GM18867 (cell line): ENCODE measurements around the gene TSPAN2.
A peak's percentile ranks its signal among the peaks of the same experiment; 100 is the strongest.

Experiments used
- ATAC-seq: cut with Tn5 transposase; IDR thresholded peaks from one replicate; pipeline ENCODE4 v1.9.1; 2021; ENCODE audit warnings: mild to moderate bottlenecking, moderate library complexity; ENCODE audit not compliant: unreplicated experiment

The TSPAN2 gene

GRCh38 chr1:115089420-115090185 lies at the start of gene TSPAN2:
TSS of gene TSPAN2 (minus strand) at chr1:115089503. CDS start at chr1:115089432, 71 bp downstream.
- ATAC-seq = no peak

- ATAC-seq = peak; percentile 95
Measured at GRCh38 chr1:115138973-115139372, 49.7 kb upstream of the TSPAN2 start.

DNA sequence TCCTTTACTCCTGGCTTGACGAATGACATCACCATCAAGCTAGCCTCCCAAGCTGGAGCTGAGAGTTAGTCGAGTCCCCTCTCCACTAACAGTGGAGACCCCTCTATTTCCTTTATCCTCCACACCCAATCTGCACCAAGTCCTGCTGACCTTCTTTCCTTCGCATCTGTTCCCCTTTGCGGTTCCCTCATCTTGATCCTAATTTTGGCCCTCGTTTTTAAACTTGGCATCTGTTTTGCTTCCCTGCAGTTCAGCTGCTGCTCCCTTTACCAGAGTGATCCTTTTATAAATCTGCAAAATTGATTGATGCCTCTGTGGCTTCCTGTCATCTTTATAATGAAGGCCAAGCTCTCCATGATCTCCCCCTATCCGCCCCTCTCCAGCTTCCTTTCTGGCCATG lies 49.0 kb upstream of the TSPAN2 start:
- no peak for ATAC-seq

DNA sequence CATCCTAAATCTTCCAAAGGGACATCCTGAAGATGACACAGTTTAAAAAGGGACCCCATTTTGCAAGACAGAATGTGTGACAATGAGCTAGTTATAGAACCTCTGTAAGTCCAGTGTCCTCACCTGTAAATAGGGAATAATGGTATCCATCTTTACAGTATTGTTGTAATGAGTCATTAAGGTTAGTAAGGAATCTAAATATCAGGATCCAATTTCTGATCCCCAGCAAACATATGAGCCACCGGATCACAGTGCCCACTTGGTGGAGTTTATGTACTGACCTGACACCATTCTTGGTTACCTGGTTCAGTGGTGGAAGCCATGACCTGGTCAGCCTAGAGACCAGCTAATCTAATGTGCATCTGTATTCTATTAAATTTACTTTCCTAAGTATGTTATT lies 47.9 kb upstream of the TSPAN2 start:
- no peak for ATAC-seq

- ATAC-seq = no peak
Measured at GRCh38 chr1:115136706-115137105, 47.4 kb upstream of the TSPAN2 start.

- no peak for ATAC-seq
Measured at GRCh38 chr1:115136106-115136505, 46.8 kb upstream of the TSPAN2 start.

DNA sequence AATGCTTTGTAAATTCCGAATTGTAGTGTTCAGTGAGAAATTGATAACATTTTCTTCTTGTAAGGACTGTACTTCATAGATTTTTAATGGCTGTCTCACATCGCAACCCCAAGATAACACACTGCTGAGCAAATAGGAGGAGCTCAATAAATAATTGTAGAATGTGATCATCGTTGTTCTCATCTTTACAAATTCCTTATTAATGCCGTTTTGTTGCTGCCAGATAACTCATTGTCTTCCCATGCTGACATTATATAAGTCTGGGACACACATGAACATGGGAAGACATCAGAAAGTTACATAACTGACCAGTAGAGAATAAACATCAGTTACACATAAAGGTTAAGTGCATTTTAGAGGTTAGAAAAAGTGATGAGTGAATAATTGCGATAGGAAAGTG lies 46.4 kb upstream of the TSPAN2 start:
- ATAC-seq = no peak

GRCh38 chr1:115134850-115135480 lies 45.7 kb upstream of the TSPAN2 start:
- no peak for ATAC-seq

GRCh38 chr1:115134231-115134630 lies 44.9 kb upstream of the TSPAN2 start:
- no peak for ATAC-seq

GRCh38 chr1:115133440-115133839 lies 44.1 kb upstream of the TSPAN2 start:
- ATAC-seq = no peak

DNA sequence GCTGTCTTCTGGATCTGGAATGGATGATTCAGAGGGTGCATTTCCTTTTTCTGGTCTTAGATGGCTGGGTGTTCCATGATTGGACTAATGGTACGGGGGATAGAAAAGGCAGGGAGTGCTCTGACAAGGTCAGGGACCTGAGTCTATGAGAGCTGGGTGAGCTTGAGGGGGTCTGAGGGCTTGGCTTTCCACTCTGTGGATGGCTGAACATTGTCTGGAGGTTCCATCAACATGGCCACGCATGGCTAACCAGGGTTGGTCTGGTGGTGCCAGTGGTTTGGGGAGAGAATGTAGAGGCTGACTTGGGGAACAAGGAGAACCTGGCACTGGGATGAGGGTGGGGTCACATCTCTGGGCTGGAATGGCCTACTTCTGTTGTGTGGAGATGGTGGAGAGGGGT lies 41.5 kb upstream of the TSPAN2 start:
- no peak for ATAC-seq

DNA sequence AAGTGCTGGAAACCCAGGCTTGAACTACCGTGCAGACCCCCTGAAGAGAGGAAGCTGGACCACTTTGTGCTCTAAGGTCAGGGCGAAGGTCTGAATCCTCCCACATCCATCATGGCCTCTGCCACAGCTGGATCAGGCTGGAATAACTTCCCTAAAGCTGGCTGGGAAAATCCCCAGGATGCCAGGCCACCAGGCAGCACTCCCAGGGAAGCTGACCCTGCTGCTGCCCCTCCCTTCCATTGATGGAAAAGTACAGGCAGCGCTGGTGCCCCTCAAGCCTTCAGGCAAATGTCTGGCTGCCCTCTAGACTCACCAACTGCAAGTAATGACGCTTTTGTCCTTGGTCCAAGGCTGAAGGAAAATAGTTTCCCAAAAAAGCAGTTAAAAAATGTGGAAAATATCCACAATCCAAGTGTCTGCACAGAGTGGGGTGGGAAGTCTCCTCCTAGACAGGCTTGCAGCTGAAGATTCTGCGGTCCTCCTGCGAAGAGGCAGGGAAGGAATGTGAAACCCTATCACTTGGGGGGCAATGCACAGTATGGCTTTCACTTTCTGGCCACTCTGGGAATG lies 39.9 kb upstream of the TSPAN2 start:
- ATAC-seq = no peak

- ATAC-seq = no peak
Measured at GRCh38 chr1:115127539-115127938, 38.2 kb upstream of the TSPAN2 start.

- ATAC-seq = no peak
Measured at GRCh38 chr1:115126516-115126915, 37.2 kb upstream of the TSPAN2 start.

DNA sequence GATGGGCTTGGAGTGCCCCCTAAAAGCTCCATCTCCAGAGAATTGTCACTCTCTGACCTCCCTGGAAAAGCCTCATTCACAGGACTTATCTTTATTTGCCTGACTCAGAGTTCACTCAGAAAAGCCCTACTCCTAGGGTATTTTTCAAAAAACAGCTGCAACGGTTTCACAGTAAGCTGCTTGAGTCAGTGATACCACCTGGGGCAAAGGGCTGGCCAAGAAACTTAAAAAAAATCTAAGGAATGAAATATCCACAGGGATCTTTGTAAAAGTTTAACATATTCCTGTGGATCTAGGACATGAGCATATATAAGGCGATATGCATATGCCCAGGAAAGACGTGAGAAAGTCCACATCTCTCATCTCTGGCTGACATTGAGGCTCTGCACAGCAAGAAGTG lies 33.8 kb upstream of the TSPAN2 start:
- no peak for ATAC-seq

DNA sequence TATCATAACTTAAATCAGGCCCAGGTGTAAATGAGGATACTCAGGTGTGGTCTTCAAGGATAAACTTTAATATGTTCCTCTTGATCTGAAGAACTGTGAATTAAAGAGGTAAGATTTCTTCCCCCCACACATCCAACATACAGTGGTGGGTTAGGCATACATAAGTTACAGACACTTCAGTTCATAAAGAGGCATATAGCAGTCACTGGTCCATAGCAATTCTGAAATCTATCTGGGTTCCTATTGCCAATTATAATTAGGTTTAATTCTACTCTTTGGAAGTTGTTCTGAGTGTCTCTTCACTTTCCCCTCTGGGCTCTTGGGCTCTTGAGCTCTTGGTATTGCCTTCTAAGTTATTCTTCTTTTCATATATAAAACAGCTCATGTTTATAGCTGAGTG lies 32.5 kb upstream of the TSPAN2 start:
- no peak for ATAC-seq

- no peak for ATAC-seq
Measured at GRCh38 chr1:115120296-115120695, 31.0 kb upstream of the TSPAN2 start.

- no peak for ATAC-seq
Measured at GRCh38 chr1:115118611-115119010, 29.3 kb upstream of the TSPAN2 start.

- no peak for ATAC-seq
Measured at GRCh38 chr1:115118086-115118485, 28.8 kb upstream of the TSPAN2 start.

- ATAC-seq = no peak
Measured at GRCh38 chr1:115117298-115117697, 28.0 kb upstream of the TSPAN2 start.

DNA sequence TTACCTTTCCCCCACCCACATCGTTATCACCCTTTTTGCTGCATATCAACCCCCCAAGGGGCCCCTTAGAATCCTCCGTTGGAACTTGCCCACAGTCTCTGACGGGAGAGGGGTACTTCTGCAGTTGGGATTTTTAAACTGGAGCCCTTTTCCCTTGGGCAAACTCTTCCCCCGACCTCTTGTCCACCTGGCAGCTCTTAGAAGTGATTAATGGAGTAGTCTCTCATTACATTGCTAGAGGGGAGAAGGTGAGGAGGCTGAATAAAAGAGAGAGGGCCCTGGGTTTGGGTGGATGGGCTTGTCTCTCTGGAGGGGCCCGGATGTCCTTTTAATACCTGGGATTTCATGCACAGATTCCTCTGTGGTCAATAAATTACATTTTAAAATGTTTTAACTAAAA lies 27.2 kb upstream of the TSPAN2 start:
- ATAC-seq = no peak

GRCh38 chr1:115115521-115116161 lies 26.3 kb upstream of the TSPAN2 start:
- ATAC-seq = no peak
